ENCODE measurements around the gene R3HCC1L. TPM values are rescaled to one million over a fixed set of nuclear protein-coding genes. Genes with fewer than 3 reads are reported as not detected.

R3HCC1L gene
- total RNA-seq, 1 experiment from 2014 or later = 10.7 TPM

DNA sequence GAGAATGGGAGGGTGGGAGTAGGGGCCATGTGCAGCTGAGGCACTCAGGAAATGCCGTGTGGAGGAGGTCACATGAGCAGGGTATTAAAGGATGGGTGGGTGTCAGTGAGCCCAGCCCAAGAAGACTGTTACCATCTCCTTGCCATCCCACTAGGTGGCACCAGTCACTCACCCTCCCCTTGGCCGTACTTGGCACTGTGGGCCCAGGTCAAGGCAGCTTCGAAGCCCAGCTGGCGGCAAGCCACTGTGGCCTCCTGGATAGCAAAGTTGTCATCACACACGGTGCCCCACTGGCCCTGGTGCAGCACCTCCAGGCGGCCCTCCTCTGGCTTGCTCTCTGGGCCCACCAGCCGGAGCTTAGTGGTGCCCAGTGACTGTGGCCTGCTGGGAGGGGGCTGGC is 128.1 kb downstream of the R3HCC1L start:
- ChIA-PET CTCF (interaction anchor here (0.7 to 4.4 kb wide), 19 partner anchors 9 to 401 kb away, joined by 3 to 55 read pairs (median 4); no protein-coding TSS in a partner anchor), POLR2A (interaction anchor here (0.9 kb wide), 1 partner anchor 47 kb away, joined by 6 read pairs; no protein-coding TSS in a partner anchor)
- intact Hi-C loops (cut with micrococcal nuclease) = loop anchor here (1.0 to 10.0 kb wide), 2 partner anchors 47 to 202 kb away; no protein-coding TSS in a partner anchor
- Mint-ChIP-seq H3K9me3 (ENCODE audit: unreplicated experiment) (no peaks in the 10 kb centered on the region), H3K27me3 (ENCODE audit: insufficient read depth, unreplicated experiment) (no peaks in the 10 kb centered on the region), H3K27ac (ENCODE audit: low read depth, unreplicated experiment) (no peak overlapping the region), H3K4me3 (ENCODE audit: unreplicated experiment) (no peak overlapping the region), H3K4me1 (ENCODE audit: insufficient read depth, unreplicated experiment) (peaks cover 6% of the 10 kb centered on the region), H3K36me3 (ENCODE audit: insufficient read depth, unreplicated experiment) (peaks cover 7% of the 10 kb centered on the region)
- TF ChIP-seq, protein P1, sequence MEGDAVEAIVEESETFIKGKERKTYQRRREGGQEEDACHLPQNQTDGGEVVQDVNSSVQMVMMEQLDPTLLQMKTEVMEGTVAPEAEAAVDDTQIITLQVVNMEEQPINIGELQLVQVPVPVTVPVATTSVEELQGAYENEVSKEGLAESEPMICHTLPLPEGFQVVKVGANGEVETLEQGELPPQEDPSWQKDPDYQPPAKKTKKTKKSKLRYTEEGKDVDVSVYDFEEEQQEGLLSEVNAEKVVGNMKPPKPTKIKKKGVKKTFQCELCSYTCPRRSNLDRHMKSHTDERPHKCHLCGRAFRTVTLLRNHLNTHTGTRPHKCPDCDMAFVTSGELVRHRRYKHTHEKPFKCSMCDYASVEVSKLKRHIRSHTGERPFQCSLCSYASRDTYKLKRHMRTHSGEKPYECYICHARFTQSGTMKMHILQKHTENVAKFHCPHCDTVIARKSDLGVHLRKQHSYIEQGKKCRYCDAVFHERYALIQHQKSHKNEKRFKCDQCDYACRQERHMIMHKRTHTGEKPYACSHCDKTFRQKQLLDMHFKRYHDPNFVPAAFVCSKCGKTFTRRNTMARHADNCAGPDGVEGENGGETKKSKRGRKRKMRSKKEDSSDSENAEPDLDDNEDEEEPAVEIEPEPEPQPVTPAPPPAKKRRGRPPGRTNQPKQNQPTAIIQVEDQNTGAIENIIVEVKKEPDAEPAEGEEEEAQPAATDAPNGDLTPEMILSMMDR (IDR thresholded peaks at IDR 0.05; ENCODE audit: unreplicated experiment) = peak; percentile 55
- no TSS peak for BruUV-seq (replicated peaks)
- DNase-seq (ENCODE audit: unreplicated experiment) = peak; percentile 70

DNA sequence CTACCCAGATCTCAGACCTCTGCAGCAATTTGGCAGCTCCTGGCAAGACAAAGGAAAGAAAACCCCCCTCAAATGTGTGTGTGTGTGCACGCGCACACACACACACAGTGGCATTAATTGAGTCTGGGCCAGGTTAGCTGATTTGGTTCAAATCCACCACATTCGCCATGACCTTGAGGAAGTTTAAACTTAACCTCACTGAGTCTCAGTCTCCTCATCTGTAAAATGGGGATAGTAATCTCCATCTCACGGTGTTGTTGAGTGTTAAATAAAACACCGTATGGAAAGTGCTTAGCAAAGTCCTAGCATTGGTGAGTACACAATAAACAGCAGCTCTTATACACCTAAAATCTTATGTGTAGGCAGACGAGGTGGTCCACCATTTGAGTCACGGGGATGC is 128.6 kb downstream of the R3HCC1L start:
- no peak for DNase-seq (ENCODE audit: unreplicated experiment)
- H3K9me3 Mint-ChIP-seq (ENCODE audit: unreplicated experiment) = no peaks in the 10 kb centered on the region
- BruUV-seq (replicated peaks) = no TSS peak
- no peaks in the 10 kb centered on the region for H3K27me3 Mint-ChIP-seq (ENCODE audit: insufficient read depth, unreplicated experiment)
- H3K36me3 Mint-ChIP-seq (ENCODE audit: insufficient read depth, unreplicated experiment) = peaks cover 7% of the 10 kb centered on the region
- ChIA-PET POLR2A (interaction anchor here (0.9 kb wide), 1 partner anchor 46 kb away, joined by 6 read pairs; no protein-coding TSS in a partner anchor), CTCF (interaction anchor here (0.7 to 4.4 kb wide), 17 partner anchors 10 to 149 kb away, joined by 3 to 55 read pairs (median 5); no protein-coding TSS in a partner anchor)
- H3K4me3 Mint-ChIP-seq (ENCODE audit: unreplicated experiment) = no peak overlapping the region
- no peak overlapping the region for H3K27ac Mint-ChIP-seq (ENCODE audit: low read depth, unreplicated experiment)
- intact Hi-C loops (cut with micrococcal nuclease) = loop anchor here (10.0 kb wide), 1 partner anchor 202 kb away; no protein-coding TSS in a partner anchor
- peaks cover 6% of the 10 kb centered on the region for H3K4me1 Mint-ChIP-seq (ENCODE audit: insufficient read depth, unreplicated experiment)
- TF ChIP-seq, protein P1 (IDR thresholded peaks at IDR 0.05; ENCODE audit: unreplicated experiment) = no peak

DNA sequence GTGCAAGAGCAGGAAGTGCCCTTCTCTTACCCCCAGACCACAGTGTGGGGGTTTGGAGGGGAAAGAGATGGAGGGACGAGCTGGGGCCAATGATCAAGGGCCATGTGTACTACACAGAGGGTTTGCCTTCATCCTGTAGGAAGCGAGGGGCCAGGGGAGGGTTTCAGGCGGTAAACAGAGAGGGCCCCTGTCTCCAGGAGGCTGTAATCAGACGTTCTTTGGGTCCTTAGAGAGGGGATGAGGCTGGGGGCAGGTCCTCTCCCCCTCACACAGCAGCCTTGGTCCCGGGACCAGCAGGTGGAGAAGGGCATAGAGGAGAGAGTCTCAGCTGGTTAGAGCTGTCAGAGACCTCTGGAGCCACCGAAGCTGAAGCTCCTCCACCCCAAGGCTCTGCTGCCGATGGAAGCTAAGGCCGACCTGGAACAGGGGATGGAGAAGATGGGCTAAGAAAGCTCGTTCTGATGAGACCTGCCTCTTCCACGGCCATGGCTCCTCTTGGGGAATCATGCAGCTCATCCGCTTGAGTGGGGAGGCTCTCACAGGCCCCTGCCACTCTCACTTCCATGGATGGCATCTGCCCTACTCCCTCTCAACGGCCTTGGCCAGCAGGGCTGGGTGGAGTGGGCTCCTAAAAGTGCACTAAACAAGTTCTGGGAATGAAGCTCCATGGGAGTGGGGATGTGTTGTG is 130.1 kb downstream of the R3HCC1L start:
- POLR2A ChIA-PET = interaction anchor here (0.7 kb wide), 1 partner anchor 520 kb away, joined by 3 read pairs; no protein-coding TSS in a partner anchor
- TF ChIP-seq, protein P1 (IDR thresholded peaks at IDR 0.05; ENCODE audit: unreplicated experiment) = no peak
- Mint-ChIP-seq H3K4me3 (ENCODE audit: unreplicated experiment) (no peak overlapping the region), H3K27me3 (ENCODE audit: insufficient read depth, unreplicated experiment) (no peaks in the 10 kb centered on the region), H3K4me1 (ENCODE audit: insufficient read depth, unreplicated experiment) (peaks cover 13% of the 10 kb centered on the region), H3K36me3 (ENCODE audit: insufficient read depth, unreplicated experiment) (peaks cover 3% of the 10 kb centered on the region), H3K9me3 (ENCODE audit: unreplicated experiment) (no peaks in the 10 kb centered on the region), H3K27ac (ENCODE audit: low read depth, unreplicated experiment) (peak overlapping the region; percentile 17)
- intact Hi-C loops (cut with micrococcal nuclease) = loop anchor here (10.0 kb wide), 1 partner anchor 200 kb away; no protein-coding TSS in a partner anchor
- CTCF ChIA-PET = interaction anchor here (0.8 to 4.4 kb wide), 4 partner anchors 31 to 203 kb away, joined by 4 to 55 read pairs (median 10); no protein-coding TSS in a partner anchor
- no TSS peak for BruUV-seq (replicated peaks)
- no peak for DNase-seq (ENCODE audit: unreplicated experiment)

Measured in MCF 10A (cell line).